ENCODE measurements around the gene NSFL1C.
"Not testable (repeated sequence)": the region's sequence is repeated elsewhere in the genome, so short reads cannot be mapped to it uniquely, and the experiment has no call there.

NSFL1C gene

GRCh38 chr20:1403624-1404023, 63.0 kb downstream of the NSFL1C start:
- no peak overlapping the region for H3K4me3 ChIP-seq (ENCODE audit: low read depth, low read length)
- TF ChIP-seq CTCF (IDR thresholded peaks at IDR 0.05; ENCODE audit: control insufficient read depth, extremely low read depth, insufficient read depth) = no peak
- no peak for DNase-seq (ENCODE audit: low read depth)

GRCh38 chr20:1402149-1402548, 64.5 kb downstream of the NSFL1C start:
- TF ChIP-seq CTCF (IDR thresholded peaks at IDR 0.05; ENCODE audit: control insufficient read depth, extremely low read depth, insufficient read depth) = no peak
- H3K4me3 ChIP-seq (ENCODE audit: low read depth, low read length) = no peak overlapping the region
- no peak for DNase-seq (ENCODE audit: low read depth)

GRCh38 chr20:1401451-1401907, 65.2 kb downstream of the NSFL1C start:
- no peak for TF ChIP-seq CTCF (IDR thresholded peaks at IDR 0.05; ENCODE audit: control insufficient read depth, extremely low read depth, insufficient read depth)
- H3K4me3 ChIP-seq (ENCODE audit: low read depth, low read length) = no peak overlapping the region
- DNase-seq (ENCODE audit: low read depth) = no peak

- peak overlapping the region; percentile 8; the same call in 1 of the 2 replicates for H3K4me3 ChIP-seq (ENCODE audit: low read depth, low read length)
- peak; percentile 79 for DNase-seq (ENCODE audit: low read depth)
Observed at GRCh38 chr20:1399678-1400366, 66.8 kb downstream of the NSFL1C start.

- H3K4me3 ChIP-seq (ENCODE audit: low read depth, low read length); DNase-seq (ENCODE audit: low read depth): not testable (repeated sequence)
Observed at GRCh38 chr20:1398185-1398584, 68.5 kb downstream of the NSFL1C start.

GRCh38 chr20:1397710-1398109, 68.9 kb downstream of the NSFL1C start:
- DNase-seq (ENCODE audit: low read depth) = no peak

GRCh38 chr20:1396702-1397101, 69.9 kb downstream of the NSFL1C start:
- TF ChIP-seq CTCF (IDR thresholded peaks at IDR 0.05; ENCODE audit: control insufficient read depth, extremely low read depth, insufficient read depth) = no peak
- no peak for DNase-seq (ENCODE audit: low read depth)
- H3K4me3 ChIP-seq (ENCODE audit: low read depth, low read length) = no peak overlapping the region

More at GRCh38 chr20:1397710-1398109, 68.9 kb downstream of the NSFL1C start:
- no peak overlapping the region for H3K4me3 ChIP-seq (ENCODE audit: low read depth, low read length)
- peak; percentile 14; the same call in 1 of the 2 replicates for TF ChIP-seq CTCF (IDR thresholded peaks at IDR 0.05; ENCODE audit: control insufficient read depth, extremely low read depth, insufficient read depth)

GRCh38 chr20:1396264-1396663, 70.4 kb downstream of the NSFL1C start:
- no peak overlapping the region for H3K4me3 ChIP-seq (ENCODE audit: low read depth, low read length)
- no peak for DNase-seq (ENCODE audit: low read depth)
- TF ChIP-seq CTCF (IDR thresholded peaks at IDR 0.05; ENCODE audit: control insufficient read depth, extremely low read depth, insufficient read depth) = no peak
